Pancreas (tissue), 10 donors: ENCODE measurements around the gene ZBTB25. TPM values are rescaled to one million over a fixed set of nuclear protein-coding genes. Genes with fewer than 3 reads are reported as not detected.

Experiments used
- ATAC-seq, 4 donors: fragments of 200-7000 bp; cut with Tn5 transposase; one replicate each; pipeline versions ENCODE4 v1.8.0 to v1.9.1; 2020; ENCODE audit warnings: mild to moderate bottlenecking in 4 of 4, moderate library complexity in 4 of 4
- DNase-seq, 6 donors: peaks; one replicate each; pipeline ENCODE4 v3.0.0-alpha.2; 2020
- FAIRE-seq: peaks from 2 replicates; lab custom pipeline; 2012; peaks lifted over from hg19 to GRCh38; lab: Jason Lieb, UNC
- H3K27ac ChIP-seq, 4 donors: fragments of 200-600 bp; sonication (generic); 1 replicate in 3 of 4; 2 replicates in 1 of 4; pipeline versions ENCODE4 v1.5.0 to v1.8.0; 2020
- H3K27me3 ChIP-seq, 4 donors: fragments of 200-600 bp; one replicate each; pipeline ENCODE4 v1.8.0; 2021
- H3K36me3 ChIP-seq, 3 donors: fragments of 200-600 bp; sonication (generic) in 1 of 3; one replicate each; pipeline versions ENCODE4 v1.5.0 to v1.8.0; 2020 to 2021
- H3K4me1 ChIP-seq, 3 donors: fragments of 200-600 bp; one replicate each; pipeline ENCODE4 v1.8.0; 2021
- H3K4me3 ChIP-seq, 4 donors: fragments of 200-600 bp; sonication (generic) in 2 of 4; one replicate each; pipeline versions ENCODE4 v1.5.0 to v1.8.0; 2020 to 2021
- H3K9me3 ChIP-seq, 4 donors: fragments of 200-600 bp; one replicate each; pipeline ENCODE4 v1.8.0; 2021
- CTCF ChIP-seq, 4 donors: fragments of 200-600 bp; sonication (generic) in 3 of 4; IDR thresholded peaks; one replicate each; pipeline versions ENCODE4 v1.5.0 to v1.8.0; 2021; ENCODE audit warnings: antibody characterized with exemption in 4 of 4
- WGBS, 2 donors: extraction: QIAGEN DNeasy Blood & Tissue Kit; methylation state at CpG; one replicate each; pipeline ENCODE4 v1.1.7; 2013; 5-methylcytosine and 5-hydroxymethylcytosine counted together
- intact Hi-C, 3 donors: fragments of 100-400 bp; cut with DNase I; formaldehyde crosslinking; loops; one replicate each; pipeline versions ENCODE4 v1.11.1 to v1.14.2; 2022
- polyA plus RNA-seq, 2 donors: library from polyadenylated mRNA; stranded (reverse); fragments of 200-250 nt; gene quantifications; one replicate each; pipeline ENCODE4 v1.2.3, GENCODE V29; 2013
- total RNA-seq, 6 donors: library from RNA; stranded (reverse); fragmentation: NEBNext Ultra II Directional in 4 of 6; extraction: Animal tissue kit (Norgen Biotek cat#: 25700) in 4 of 6; gene quantifications; one replicate each; pipeline versions ENCODE4 v1.2.1 to v1.2.4, GENCODE V29; 2021 to 2023
- donor health status: healthy with polysubstance abuse.
- donor health status: DM: no; HTN: no; CAD: no; lungs with moderate emphysema.
- donor health status: DM: no; HTN: no; CAD: no.
- donor health status: control.
- donor health status: control.
- donor health status: Bipolar disorder and iron deficiency.
- donor health status: DM: yes; HTN: yes; CAD: no.
- donor health status: DM: no; HTN: no; CAD: no.
- donor health status: DM: no; HTN: no; CAD: no.
- donor health status: DM: yes; HTN: yes; CAD: no.

Gene ZBTB25, protein sequence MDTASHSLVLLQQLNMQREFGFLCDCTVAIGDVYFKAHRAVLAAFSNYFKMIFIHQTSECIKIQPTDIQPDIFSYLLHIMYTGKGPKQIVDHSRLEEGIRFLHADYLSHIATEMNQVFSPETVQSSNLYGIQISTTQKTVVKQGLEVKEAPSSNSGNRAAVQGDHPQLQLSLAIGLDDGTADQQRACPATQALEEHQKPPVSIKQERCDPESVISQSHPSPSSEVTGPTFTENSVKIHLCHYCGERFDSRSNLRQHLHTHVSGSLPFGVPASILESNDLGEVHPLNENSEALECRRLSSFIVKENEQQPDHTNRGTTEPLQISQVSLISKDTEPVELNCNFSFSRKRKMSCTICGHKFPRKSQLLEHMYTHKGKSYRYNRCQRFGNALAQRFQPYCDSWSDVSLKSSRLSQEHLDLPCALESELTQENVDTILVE
- total RNA-seq (1 to 10 TPM; 4.4 to 8.1 (median 5.9) TPM), polyA plus RNA-seq (1 to 10 TPM; 2.9 to 4.3 TPM)

- no peaks in the 10 kb centered on the region for H3K9me3 ChIP-seq
- FAIRE-seq (no peak), DNase-seq (peak; percentile 87 to 94 (median 90)), ATAC-seq (peak; percentile 72 to 83 (median 79))
- TF ChIP-seq CTCF (IDR thresholded peaks at IDR 0.05) = no peak
- no peaks in the 10 kb centered on the region for H3K36me3 ChIP-seq
- peaks cover 16 to 44% (median 18%) of the 10 kb centered on the region in 3 donors for H3K4me1 ChIP-seq
- H3K4me3 ChIP-seq = peak within 1 kb of the TSS; percentile 74 to 88 (median 84)
- peak within 1 kb of the TSS; percentile 97 to 100 (median 99) for H3K27ac ChIP-seq
- no peaks in the 10 kb centered on the region for H3K27me3 ChIP-seq
- 0 to 1% methylated on average over 70 to 87 of the region's 87 CpGs for WGBS, 2 donors
- intact Hi-C loops = no loop called here
Measured at GRCh38 chr14:64503434-64504309, at the start of gene ZBTB25. TSS of gene ZBTB25 (minus strand) at chr14:64503838. CDS start at chr14:64490533, 13,305 bp downstream.

DNA sequence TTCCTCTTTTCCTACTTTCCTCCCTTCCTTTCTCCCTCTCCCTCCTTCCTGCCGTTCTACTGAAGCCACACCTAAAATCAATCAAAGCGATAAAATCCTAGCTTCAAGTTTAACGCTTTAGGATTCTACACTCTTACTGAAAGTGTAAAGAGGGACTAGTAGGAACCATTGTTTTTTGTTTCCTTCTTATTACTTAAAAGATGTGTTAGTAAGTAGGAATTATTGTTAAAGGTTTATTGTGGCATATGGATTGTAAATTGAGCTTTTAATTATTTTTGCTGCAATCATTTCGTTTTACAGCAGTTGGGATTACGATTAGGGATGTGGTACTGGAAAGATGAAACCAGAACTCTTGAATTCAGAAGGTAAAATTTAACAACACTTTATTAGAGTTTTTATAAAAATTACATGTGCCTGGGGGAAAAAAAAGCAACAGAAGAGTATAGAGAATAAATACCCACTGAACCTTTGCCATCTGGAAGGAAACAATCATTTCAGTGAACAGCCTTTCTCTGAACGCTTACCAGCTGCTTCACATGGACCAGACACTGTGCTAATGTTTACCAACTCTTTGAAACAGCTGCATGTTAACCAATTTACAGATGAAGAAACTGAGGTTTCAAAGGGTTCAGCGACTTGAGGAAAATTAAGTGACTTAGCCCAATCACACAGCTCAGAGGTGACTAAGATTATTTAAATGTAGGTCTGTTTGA lies 47.1 kb upstream of the ZBTB25 start:
- ATAC-seq = peak; percentile 38 to 54 (median 47)
- intact Hi-C loops = no loop called here
- Histone ChIP-seq H3K27ac (peak overlapping the region; percentile 66 to 85 (median 73)), H3K36me3 (no peaks in the 10 kb centered on the region), H3K27me3 (no peaks in the 10 kb centered on the region), H3K4me1 (peaks cover 0 to 5% (median 4%) of the 10 kb centered on the region in 3 donors), H3K9me3 (no peaks in the 10 kb centered on the region), H3K4me3 (peak overlapping the region in 3 of 4 donors; percentile 30 to 54 (median 37))
- TF ChIP-seq CTCF (IDR thresholded peaks at IDR 0.05) = no peak
- WGBS, 2 donors = 25 to 31% methylated on average over 7 of the region's 7 CpGs
- DNase-seq = no peak
- no peak for FAIRE-seq

GRCh38 chr14:64549791-64550620 lies 46.4 kb upstream of the ZBTB25 start, which contains the start of gene PPP1R36:
TSS of gene PPP1R36 (plus strand) at chr14:64549961. CDS start at chr14:64549998, 37 bp downstream.
- peak; percentile 55 to 86 (median 74) for DNase-seq
- no peak for FAIRE-seq
- H3K4me3 ChIP-seq = peak within 1 kb of the TSS; percentile 30 to 54 (median 35)
- 2 to 5% methylated on average over 54 of the region's 54 CpGs for WGBS, 2 donors
- H3K27me3 ChIP-seq = no peaks in the 10 kb centered on the region
- peak within 1 kb of the TSS; percentile 66 to 85 (median 73) for H3K27ac ChIP-seq
- no peaks in the 10 kb centered on the region for H3K36me3 ChIP-seq
- peaks cover 0 to 5% (median 4%) of the 10 kb centered on the region in 3 donors for H3K4me1 ChIP-seq
- intact Hi-C loops = no loop called here
- peak; percentile 94 to 97 (median 97) for ATAC-seq
- no peaks in the 10 kb centered on the region for H3K9me3 ChIP-seq
- TF ChIP-seq CTCF (IDR thresholded peaks at IDR 0.05) = no peak

GRCh38 chr14:64549016-64549415 lies 45.4 kb upstream of the ZBTB25 start:
- peaks cover 0 to 9% (median 4%) of the 10 kb centered on the region in 3 donors for H3K4me1 ChIP-seq
- no peak for TF ChIP-seq CTCF (IDR thresholded peaks at IDR 0.05)
- H3K9me3 ChIP-seq = no peaks in the 10 kb centered on the region
- no peaks in the 10 kb centered on the region for H3K36me3 ChIP-seq
- FAIRE-seq (no peak), ATAC-seq (no peak), DNase-seq (no peak)
- 60 to 69% methylated on average over 1 of the region's 1 CpG for WGBS, 2 donors
- no peaks in the 10 kb centered on the region for H3K27me3 ChIP-seq
- peak overlapping the region in 3 of 4 donors; percentile 66 to 85 (median 68) for H3K27ac ChIP-seq
- intact Hi-C loops = no loop called here
- no peak overlapping the region for H3K4me3 ChIP-seq
